NOMO-1 treated with DMSO at 0.1 percent for 48 hours (cell line): Measurements from ENCODE around the gene RPS28.
"Not testable (repeated sequence)": the region's sequence is repeated elsewhere in the genome, so short reads cannot be mapped to it uniquely, and the experiment has no call there.

Experiments
- DNase-seq: peaks from one replicate; lab custom pipeline; 2025; ENCODE audit not compliant: unreplicated experiment; lab: John Stamatoyannopoulos, UW

The RPS28 gene

DNA sequence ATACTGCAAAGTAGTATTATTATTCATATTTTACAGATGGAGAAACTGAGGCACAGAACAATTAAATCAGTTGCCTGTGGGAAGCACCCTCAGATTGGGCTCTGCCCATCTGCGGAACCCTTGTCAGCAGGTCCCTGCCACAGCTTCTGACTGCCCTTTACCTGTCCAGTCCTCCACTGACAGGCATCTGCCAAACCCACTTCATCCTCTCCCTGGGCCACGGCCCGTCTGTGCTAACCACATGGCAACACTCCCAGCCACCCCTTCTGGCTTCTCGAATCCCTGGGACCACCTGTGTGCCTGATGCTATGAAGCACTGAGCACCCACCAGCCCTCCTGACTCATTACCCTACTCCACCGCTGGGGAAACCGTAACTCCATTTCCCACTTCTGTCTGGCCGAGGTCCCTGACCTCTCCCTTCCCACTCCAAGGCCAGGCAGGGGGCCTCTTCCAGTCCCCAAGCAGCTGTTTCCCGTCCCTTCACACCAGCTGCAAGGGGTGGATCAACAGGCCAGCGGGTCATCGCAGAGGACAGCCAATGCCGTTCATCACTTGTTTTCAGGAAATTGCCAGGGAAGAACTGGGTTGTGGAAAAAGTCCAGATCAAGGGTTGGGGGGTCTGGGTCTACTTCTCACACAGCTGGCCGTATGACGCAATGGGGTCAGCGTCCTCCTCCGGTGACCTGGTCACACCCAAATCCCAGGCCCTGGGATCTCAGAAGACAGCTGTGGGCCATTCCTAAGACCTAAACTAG, 19.2 kb downstream of the RPS28 start:
- no peak for DNase-seq

GRCh38 chr19:8341504-8341903, 20.2 kb downstream of the RPS28 start:
- not testable (repeated sequence) for DNase-seq

DNA sequence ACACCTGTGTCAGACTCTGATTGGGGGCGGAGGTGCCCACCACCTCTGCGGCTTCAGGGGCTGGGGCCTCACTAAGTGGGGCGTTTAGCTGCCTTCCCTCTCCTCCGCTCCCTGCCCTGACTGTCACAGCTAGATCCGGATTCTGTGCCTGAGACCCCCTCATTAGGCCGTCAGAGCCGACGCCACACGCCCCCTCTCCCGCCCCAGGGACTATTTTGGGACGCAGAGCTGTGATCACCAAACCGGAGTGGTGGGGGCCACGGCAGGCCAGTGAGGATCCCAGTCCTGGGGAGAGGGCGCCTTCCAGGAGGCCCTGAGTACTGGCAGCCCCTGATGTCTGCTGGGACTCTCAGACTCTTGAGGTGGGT, 21.0 kb downstream of the RPS28 start:
- no peak for DNase-seq

DNA sequence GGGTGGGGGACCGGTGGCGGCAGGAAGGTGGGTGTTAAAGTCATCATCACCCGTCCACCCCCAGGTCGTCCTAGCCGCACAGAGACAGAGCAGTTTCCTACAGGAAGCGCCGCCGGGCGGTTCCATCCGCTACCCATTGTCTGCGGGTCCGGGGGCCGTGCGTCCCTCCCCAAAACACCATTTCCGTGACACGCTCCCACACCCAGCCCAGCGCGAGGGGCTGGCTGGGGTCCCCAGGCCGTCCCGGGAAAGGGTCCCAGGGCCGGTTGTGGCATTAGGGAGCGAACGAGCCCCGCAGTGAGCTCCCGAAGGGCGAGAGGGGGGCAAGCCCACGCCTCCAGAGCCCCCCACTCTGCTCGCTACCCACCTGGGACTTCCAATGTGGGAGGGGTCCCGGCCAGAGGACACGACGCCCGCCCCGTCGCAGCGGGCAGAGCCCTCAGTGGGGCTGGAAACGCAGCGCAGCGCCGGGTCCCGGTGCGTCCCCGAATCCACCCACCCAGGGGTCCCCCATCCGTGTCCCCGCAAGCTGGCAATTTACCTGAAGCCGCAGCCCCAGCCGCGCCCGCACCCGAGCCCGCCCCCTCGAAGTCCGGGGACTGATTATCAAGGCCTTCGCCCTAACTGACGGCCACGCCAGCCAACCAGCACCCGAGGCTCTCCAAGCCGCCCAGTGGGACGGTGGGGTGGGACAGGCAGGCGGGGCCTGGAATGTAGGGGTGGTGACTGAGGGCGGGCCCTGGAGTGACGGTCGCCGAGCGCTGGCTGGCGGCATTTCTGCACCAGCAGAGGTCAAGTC, 21.6 kb downstream of the RPS28 start, which contains the start of gene KANK3:
Gene KANK3, minus strand, starts transcription at position 579 of the 799 bp plus-strand sequence. CDS start 5,434 bp downstream, outside the sequence.
- DNase-seq, result peak; percentile 87

DNA sequence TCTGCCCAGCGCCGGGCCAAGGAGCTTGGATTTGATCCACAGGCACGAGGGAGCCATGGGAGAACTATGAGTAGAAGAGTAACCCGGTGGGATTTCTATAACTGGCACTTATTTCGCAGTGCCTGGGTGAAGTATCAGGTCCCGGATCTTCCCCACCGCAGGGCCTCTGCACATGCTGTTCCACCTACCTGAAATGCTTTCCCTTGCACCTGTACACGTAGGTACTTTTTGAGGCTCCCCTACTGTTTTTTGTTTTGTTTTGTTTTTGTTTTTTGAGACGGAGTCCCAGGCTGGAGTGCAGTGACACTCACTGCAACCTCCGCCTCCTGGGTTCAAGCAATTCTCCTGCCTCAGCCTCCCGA, 22.2 kb downstream of the RPS28 start:
- DNase-seq, result no peak

- not testable (repeated sequence) for DNase-seq
Observed at GRCh38 chr19:8349629-8350372, 28.5 kb downstream of the RPS28 start.

GRCh38 chr19:8352134-8352827, 31.0 kb downstream of the RPS28 start:
- no peak for DNase-seq

DNA sequence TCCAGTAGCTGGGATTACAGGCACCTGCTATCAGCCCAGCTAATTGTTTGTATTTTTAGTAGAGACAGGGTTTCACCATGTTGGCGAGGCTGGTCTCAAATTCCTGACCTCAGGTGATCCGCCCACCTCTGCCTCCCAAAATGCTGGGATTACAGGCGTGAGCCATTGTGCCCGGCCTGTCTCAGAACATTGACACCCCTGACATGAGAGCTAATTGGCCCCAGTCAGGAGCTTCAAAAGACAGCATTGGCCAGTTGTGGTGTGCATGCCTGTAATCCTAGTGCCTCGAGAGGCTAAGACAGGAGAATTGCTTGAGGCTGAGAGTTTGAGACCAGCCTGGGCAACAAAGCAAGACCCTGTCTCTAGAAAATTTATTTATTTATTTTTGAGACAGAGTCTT, 31.5 kb downstream of the RPS28 start:
- DNase-seq, result not testable (repeated sequence)

GRCh38 chr19:8355631-8356402, 34.5 kb downstream of the RPS28 start:
- no peak for DNase-seq

DNA sequence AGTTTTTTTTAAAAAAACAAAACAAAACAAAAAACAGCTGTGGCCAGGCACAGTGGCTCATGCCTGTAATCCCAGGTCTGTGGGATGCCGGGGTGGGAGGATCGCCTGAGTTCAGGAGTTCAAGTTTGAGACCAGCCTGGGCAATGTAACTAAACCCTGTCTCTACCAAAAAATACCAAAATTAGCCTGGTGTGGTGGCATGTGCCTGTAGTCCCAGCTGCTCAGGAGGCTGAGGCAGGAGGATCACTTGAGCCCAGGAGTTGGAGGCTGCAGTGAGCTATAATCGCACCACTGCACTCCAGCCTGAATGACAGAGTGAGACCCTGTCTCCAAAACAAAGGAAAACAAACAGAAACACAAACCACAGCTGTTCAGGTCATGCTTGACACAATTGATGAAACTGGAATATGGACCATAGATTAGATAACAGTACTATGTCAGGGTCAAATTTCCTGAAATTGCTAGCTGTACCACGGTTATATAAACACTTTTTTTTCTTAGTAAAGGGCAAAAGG, 35.8 kb downstream of the RPS28 start:
- no peak for DNase-seq

GRCh38 chr19:8358948-8359347, 37.7 kb downstream of the RPS28 start:
- no peak for DNase-seq

- no peak for DNase-seq
Observed at GRCh38 chr19:8360196-8360595, 38.9 kb downstream of the RPS28 start.

- DNase-seq, result no peak
Observed at GRCh38 chr19:8361921-8362793, 40.9 kb downstream of the RPS28 start.

DNA sequence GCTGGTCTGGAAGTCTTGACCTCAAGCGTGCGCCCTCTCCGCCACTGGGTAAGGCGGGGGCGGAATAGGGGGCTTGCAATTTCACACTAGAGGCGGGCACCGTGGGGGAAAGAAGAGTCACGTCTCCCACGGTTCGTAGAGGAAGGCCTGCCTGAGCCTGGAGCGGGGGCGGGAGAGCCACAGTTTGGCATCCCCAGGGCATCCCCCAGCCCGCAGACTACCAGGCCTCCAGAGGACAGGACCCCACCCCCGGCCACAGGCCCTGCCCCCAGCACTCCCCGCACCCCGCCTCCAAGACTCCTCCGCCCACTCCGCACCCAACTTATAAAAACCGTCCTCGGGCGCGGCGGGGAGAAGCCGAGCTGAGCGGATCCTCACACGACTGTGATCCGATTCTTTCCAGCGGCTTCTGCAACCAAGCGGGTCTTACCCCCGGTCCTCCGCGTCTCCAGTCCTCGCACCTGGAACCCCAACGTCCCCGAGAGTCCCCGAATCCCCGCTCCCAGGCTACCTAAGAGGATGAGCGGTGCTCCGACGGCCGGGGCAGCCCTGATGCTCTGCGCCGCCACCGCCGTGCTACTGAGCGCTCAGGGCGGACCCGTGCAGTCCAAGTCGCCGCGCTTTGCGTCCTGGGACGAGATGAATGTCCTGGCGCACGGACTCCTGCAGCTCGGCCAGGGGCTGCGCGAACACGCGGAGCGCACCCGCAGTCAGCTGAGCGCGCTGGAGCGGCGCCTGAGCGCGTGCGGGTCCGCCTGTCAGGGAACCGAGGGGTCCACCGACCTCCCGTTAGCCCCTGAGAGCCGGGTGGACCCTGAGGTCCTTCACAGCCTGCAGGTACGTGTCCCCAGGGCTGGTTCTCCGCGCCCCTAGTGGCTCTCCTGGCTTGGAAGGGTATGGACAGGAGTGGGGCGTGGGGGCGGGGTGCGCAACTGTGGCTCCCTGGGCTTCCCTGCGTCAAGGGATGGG, 42.8 kb downstream of the RPS28 start, which contains the start of gene ANGPTL4:
Gene ANGPTL4, plus strand, starts transcription at position 353 of the 969 bp plus-strand sequence. Its CDS starts 167 bp downstream, at position 520.
- DNase-seq, result no peak

- DNase-seq, result no peak
Observed at GRCh38 chr19:8366121-8366581, 44.9 kb downstream of the RPS28 start.

GRCh38 chr19:8366961-8367326, 45.6 kb downstream of the RPS28 start:
- no peak for DNase-seq

GRCh38 chr19:8367327-8368001, 46.2 kb downstream of the RPS28 start:
- no peak for DNase-seq
